BE2C (cell line): Measurements from ENCODE around the gene ATP9B.

Source experiments
- DNase-seq: peaks from one replicate; pipeline ENCODE4 v3.0.0-alpha.2; 2020
- H3K27me3 ChIP-seq: fragments of 250-450 bp; sonication (Bioruptor Pico); 2 replicates; pipeline ENCODE4 v1.5.1; 2020; ENCODE audit warnings: mild to moderate bottlenecking
- H3K36me3 ChIP-seq: fragments of 250-450 bp; sonication (Bioruptor Pico); 2 replicates; pipeline ENCODE4 v1.5.1; 2020; ENCODE audit warnings: mild to moderate bottlenecking
- H3K4me1 ChIP-seq: fragments of 250-450 bp; sonication (Bioruptor Pico); 2 replicates; pipeline ENCODE4 v1.5.1; 2020
- H3K4me3 ChIP-seq: 2 replicates; pipeline ENCODE4 v1.5.1; 2011; ENCODE audit warnings: low read depth, low read length
- H3K9me3 ChIP-seq: fragments of 250-450 bp; sonication (Bioruptor Pico); 2 replicates; pipeline ENCODE4 v1.5.1; 2020
- CTCF ChIP-seq: IDR thresholded peaks from 2 replicates; pipeline ENCODE4 v1.5.1; 2012; ENCODE audit warnings: mild to moderate bottlenecking, low read depth, low read length

ATP9B gene

GRCh38 chr18:79133724-79134123 is 64.5 kb downstream of the ATP9B start:
- Histone ChIP-seq H3K4me1 (no peaks in the 10 kb centered on the region), H3K9me3 (no peaks in the 10 kb centered on the region), H3K27me3 (no peaks in the 10 kb centered on the region), H3K36me3 (no peaks in the 10 kb centered on the region), H3K4me3 (no peak overlapping the region)
- TF ChIP-seq CTCF = no peak
- DNase-seq = peak; percentile 4

DNA sequence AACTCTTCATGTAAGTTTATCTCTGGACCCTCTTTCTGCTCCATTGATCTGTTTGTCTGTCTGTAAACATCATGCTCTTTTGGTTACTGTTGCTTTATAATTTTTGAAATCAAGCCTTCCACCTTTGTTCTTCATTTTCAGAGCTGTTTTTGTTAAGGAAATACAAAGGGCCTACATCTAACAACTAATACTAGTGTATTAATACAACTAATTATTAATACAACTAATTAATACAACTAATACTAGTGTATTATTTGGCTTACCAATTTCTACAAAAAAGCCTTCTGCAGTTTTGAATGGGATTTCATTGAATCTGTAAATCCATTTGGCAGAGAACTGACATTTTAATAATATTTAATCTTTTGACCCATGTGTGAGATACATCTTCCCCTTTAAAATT is 66.7 kb downstream of the ATP9B start:
- H3K27me3 ChIP-seq = no peaks in the 10 kb centered on the region
- H3K4me1 ChIP-seq = no peaks in the 10 kb centered on the region
- DNase-seq = no peak
- no peaks in the 10 kb centered on the region for H3K36me3 ChIP-seq
- no peak for TF ChIP-seq CTCF
- no peaks in the 10 kb centered on the region for H3K9me3 ChIP-seq
- H3K4me3 ChIP-seq = no peak overlapping the region

DNA sequence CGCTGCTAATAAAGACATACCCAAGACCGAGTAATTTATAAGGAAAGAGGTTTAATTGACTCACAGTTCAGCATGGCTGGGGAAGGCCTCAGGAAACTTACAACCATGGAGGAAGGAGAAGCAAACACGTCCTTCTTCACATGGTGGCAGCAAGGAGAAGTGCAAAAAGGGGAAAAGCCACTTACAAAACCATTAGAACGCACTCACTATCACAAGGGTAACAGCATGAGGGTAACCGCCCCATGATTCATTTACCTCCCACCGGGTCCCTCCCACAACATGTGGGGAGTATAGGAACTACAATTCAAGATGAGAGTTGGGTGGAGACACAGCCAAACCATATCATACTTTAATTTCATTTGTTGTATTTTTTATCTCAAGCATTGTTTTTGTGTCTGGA is 67.5 kb downstream of the ATP9B start:
- TF ChIP-seq CTCF = no peak
- H3K4me1 ChIP-seq = no peaks in the 10 kb centered on the region
- no peak for DNase-seq

DNA sequence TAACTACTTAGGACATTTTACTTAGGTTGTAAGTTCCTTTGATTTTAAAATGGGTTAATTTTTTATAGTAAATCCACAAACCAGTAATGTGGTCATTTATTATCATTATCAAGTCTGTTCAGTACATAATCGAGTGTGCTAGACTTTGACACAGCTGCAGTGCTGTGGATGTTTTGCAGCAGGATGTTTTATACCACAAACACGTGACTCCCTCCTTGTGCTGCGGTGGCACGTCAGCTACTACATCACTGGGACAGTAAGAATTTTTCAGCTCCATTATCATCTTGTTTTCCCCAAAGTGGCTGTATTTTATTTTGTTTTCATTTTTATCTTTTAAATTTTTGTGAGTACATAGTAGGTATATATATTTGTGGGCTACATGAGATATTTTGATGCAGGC is 70.0 kb downstream of the ATP9B start:
- TF ChIP-seq CTCF = no peak
- H3K9me3 ChIP-seq = no peaks in the 10 kb centered on the region
- H3K36me3 ChIP-seq = no peaks in the 10 kb centered on the region
- no peak overlapping the region for H3K4me3 ChIP-seq
- no peaks in the 10 kb centered on the region for H3K4me1 ChIP-seq
- no peaks in the 10 kb centered on the region for H3K27me3 ChIP-seq
- DNase-seq = no peak

More for the DNA sequence above, 67.5 kb downstream of the ATP9B start:
- Histone ChIP-seq H3K36me3 (no peaks in the 10 kb centered on the region), H3K9me3 (no peaks in the 10 kb centered on the region), H3K4me3 (no peak overlapping the region), H3K27me3 (no peaks in the 10 kb centered on the region)

- no peak for TF ChIP-seq CTCF
- no peaks in the 10 kb centered on the region for H3K27me3 ChIP-seq
- no peak for DNase-seq
- H3K36me3 ChIP-seq = no peaks in the 10 kb centered on the region
- H3K4me3 ChIP-seq = no peak overlapping the region
- H3K9me3 ChIP-seq = no peaks in the 10 kb centered on the region
- H3K4me1 ChIP-seq = no peaks in the 10 kb centered on the region
Observed at GRCh38 chr18:79147014-79147413, 77.8 kb downstream of the ATP9B start.

GRCh38 chr18:79151191-79151590 is 82.0 kb downstream of the ATP9B start:
- Histone ChIP-seq H3K36me3 (no peaks in the 10 kb centered on the region), H3K4me3 (no peak overlapping the region)

More at GRCh38 chr18:79151191-79151590, 82.0 kb downstream of the ATP9B start:
- no peak for DNase-seq
- no peaks in the 10 kb centered on the region for H3K4me1 ChIP-seq
- H3K9me3 ChIP-seq = no peaks in the 10 kb centered on the region
- no peaks in the 10 kb centered on the region for H3K27me3 ChIP-seq
- no peak for TF ChIP-seq CTCF
